Small intestine (tissue), 7 donors: Measurements from ENCODE around the gene SERPING1. TPM values are rescaled to one million over a fixed set of nuclear protein-coding genes. Genes with fewer than 3 reads are reported as not detected.

Source experiments
- DNase-seq, 2 donors: peaks; one replicate each; pipeline versions ENCODE4 v3.0.0 to v3.0.0-alpha.2; 2013
- FAIRE-seq: peaks from 2 replicates; lab custom pipeline; 2012; peaks lifted over from hg19 to GRCh38; lab: Jason Lieb, UNC
- H3K27ac ChIP-seq, 3 donors: one replicate each; pipeline ENCODE4 v1.5.1; 2013; ENCODE audit warnings: low read length in 2 of 3, mild to moderate bottlenecking in 2 of 3, control low read depth in 1 of 3, inconsistent platforms in 1 of 3, low read depth in 1 of 3, moderate library complexity in 1 of 3
- H3K27me3 ChIP-seq, 3 donors: one replicate each; pipeline ENCODE4 v1.6.1; 2013; ENCODE audit warnings: low read length in 3 of 3, inconsistent platforms in 1 of 3; ENCODE audit not compliant: control insufficient read depth in 3 of 3, insufficient read depth in 3 of 3
- H3K36me3 ChIP-seq, 3 donors: one replicate each; pipeline ENCODE4 v1.6.1; 2013; ENCODE audit warnings: low read length in 3 of 3, inconsistent platforms in 1 of 3, low read depth in 1 of 3, mild to moderate bottlenecking in 1 of 3, moderate library complexity in 1 of 3; ENCODE audit not compliant: control insufficient read depth in 3 of 3, insufficient read depth in 2 of 3
- H3K4me1 ChIP-seq, 3 donors: one replicate each; pipeline ENCODE4 v1.6.1; 2013; ENCODE audit warnings: low read length in 2 of 3, inconsistent platforms in 1 of 3, low read depth in 1 of 3, mild to moderate bottlenecking in 1 of 3, moderate library complexity in 1 of 3; ENCODE audit not compliant: control insufficient read depth in 3 of 3, insufficient read depth in 2 of 3
- H3K4me3 ChIP-seq, 3 donors: one replicate each; pipeline ENCODE4 v1.5.1; 2013; ENCODE audit warnings: low read length in 3 of 3, control low read depth in 1 of 3, inconsistent platforms in 1 of 3, low read depth in 1 of 3, mild to moderate bottlenecking in 1 of 3, moderate library complexity in 1 of 3
- H3K9me3 ChIP-seq, 2 donors: one replicate each; pipeline ENCODE4 v1.6.1; 2013; ENCODE audit warnings: low read depth in 1 of 2, low read length in 1 of 2; ENCODE audit not compliant: control insufficient read depth in 2 of 2, insufficient read depth in 1 of 2
- WGBS, 3 donors: extraction: QIAGEN DNeasy Blood & Tissue Kit; methylation state at CpG; one replicate each; pipeline ENCODE4 v1.1.7; 2013; 5-methylcytosine and 5-hydroxymethylcytosine counted together
- polyA plus RNA-seq, 4 donors: library from polyadenylated mRNA; stranded (reverse) in 3 of 4; unstranded in 1 of 4; fragments of 200-250 nt in 3 of 4; fragments of 120-200 nt in 1 of 4; gene quantifications; one replicate each; pipeline versions ENCODE4 v1.2.1 to v1.2.3, GENCODE V29; 2013
- donor health status: healthy with polysubstance abuse.
- donor health status: control.
- donor health status: control.
- donor health status: Bipolar disorder and iron deficiency.
- donor health status: healthy.

SERPING1 gene
- polyA plus RNA-seq, 4 donors: 5.4 to 201 (median 20.3) TPM

DNA sequence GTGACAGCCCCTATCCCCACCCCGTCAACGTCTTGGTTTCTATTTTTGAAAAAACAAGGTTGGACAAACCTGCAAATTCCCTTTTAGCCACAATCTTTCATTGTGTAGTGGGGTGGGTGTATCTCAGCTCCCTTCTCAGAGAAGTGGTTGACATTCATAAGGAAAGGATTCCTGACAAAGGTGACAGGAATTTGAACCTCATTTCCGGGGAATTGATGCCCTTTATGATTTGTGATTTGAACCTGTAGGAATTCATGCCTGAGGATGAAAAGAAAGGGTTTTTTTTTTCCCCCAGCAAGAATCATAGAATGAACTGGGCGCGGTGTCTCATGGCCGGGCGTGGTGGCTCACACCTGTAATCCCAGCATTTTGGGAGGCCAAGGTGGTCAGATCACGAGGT is 37.8 kb downstream of the SERPING1 start:
- peaks cover 0 to 18% (median 6%) of the 10 kb centered on the region in 3 donors for H3K4me1 ChIP-seq
- H3K36me3 ChIP-seq: peaks cover 0 to 2% (median 0%) of the 10 kb centered on the region in 3 donors
- H3K4me3 ChIP-seq: no peak overlapping the region
- DNase-seq (no peak), FAIRE-seq (no peak)
- no peak overlapping the region for H3K27ac ChIP-seq
- peaks cover 0 to 5% (median 0%) of the 10 kb centered on the region in 3 donors for H3K27me3 ChIP-seq
- WGBS, 3 donors: 55 to 80% (median 63%) methylated on average over 8 of the region's 8 CpGs
- no peaks in the 10 kb centered on the region for H3K9me3 ChIP-seq

DNA sequence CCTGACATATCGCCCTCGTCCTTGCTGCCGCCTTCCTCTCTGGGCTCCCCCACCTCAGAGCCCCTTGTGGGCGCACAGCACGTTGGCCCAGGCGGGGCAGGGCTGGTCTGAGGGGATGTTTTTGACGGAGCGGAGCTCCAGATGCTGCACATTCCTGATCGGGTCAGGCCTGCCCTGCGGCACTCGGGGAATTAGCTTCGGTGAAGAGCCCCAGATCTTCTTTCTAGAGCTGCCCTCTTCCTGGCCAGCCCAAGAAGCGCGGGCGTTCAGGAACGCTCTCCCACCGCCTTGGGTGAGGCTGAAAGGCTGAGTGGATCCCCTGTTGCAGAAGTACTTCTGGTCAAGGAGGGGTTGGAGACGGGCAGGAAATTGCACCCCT is 40.1 kb downstream of the SERPING1 start:
- FAIRE-seq: no peak
- H3K4me3 ChIP-seq: peak overlapping the region in 1 of 3 donors; percentile 89
- WGBS, 3 donors: 34 to 56% (median 55%) methylated on average over 18 of the region's 18 CpGs

DNA sequence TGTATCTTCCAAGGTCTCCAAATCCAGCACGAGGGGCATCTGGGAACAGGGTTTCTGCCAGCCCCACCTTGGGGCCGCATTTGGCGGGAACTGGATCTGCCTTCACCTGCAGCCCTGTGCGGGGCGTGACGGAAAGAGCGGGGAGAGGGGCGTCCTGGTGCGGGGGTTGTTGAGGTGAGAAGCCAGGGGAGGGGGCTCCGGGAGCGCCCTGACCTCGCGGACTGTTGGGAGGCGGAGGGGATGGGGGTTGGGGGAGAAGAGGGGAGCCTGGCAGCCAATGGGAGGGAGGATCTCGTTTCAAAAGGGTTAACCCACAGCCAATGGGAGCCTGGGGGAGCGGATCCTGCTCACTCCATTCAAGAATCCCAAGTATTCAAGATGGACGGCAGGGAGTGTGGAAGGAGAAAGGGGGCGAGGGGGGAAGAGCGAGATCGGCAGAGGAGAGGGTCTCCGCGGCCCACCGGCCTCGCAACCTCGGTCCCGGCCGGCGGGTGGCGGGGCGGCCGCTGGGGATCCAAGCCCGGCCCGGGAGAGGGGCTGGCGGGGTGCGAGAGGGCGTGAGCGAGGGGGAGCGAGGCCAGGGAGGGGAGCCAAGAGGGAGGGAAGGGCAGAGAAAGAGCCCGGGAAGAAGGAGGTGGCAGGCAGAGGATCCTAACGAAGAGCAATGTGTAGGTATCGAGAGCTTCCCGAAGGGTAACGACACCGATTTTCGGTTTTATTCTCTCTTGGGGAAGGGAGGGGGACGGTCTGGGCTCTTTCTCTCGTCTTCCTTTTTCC is 40.7 kb downstream of the SERPING1 start:
- Histone ChIP-seq H3K4me3 (peak overlapping the region; percentile 44 to 89 (median 50)), H3K9me3 (no peaks in the 10 kb centered on the region), H3K36me3 (peaks cover 0 to 7% (median 0%) of the 10 kb centered on the region in 3 donors), H3K4me1 (peaks cover 0 to 30% (median 6%) of the 10 kb centered on the region in 3 donors), H3K27me3 (peaks cover 0 to 5% (median 0%) of the 10 kb centered on the region in 3 donors), H3K27ac (peak overlapping the region in 2 of 3 donors; percentile 24 to 94)
- peak in 1 of 2 donors; percentile 87 for DNase-seq
- WGBS, 3 donors: 2 to 8% (median 6%) methylated on average over 36 to 47 of the region's 47 CpGs
- FAIRE-seq: no peak

More for the DNA sequence above, 40.1 kb downstream of the SERPING1 start:
- DNase-seq: no peak
- Histone ChIP-seq H3K9me3 (no peaks in the 10 kb centered on the region), H3K27me3 (peaks cover 0 to 5% (median 0%) of the 10 kb centered on the region in 3 donors), H3K27ac (peak overlapping the region in 1 of 3 donors; percentile 21), H3K36me3 (peaks cover 0 to 7% (median 0%) of the 10 kb centered on the region in 3 donors), H3K4me1 (peaks cover 0 to 30% (median 6%) of the 10 kb centered on the region in 3 donors)

DNA sequence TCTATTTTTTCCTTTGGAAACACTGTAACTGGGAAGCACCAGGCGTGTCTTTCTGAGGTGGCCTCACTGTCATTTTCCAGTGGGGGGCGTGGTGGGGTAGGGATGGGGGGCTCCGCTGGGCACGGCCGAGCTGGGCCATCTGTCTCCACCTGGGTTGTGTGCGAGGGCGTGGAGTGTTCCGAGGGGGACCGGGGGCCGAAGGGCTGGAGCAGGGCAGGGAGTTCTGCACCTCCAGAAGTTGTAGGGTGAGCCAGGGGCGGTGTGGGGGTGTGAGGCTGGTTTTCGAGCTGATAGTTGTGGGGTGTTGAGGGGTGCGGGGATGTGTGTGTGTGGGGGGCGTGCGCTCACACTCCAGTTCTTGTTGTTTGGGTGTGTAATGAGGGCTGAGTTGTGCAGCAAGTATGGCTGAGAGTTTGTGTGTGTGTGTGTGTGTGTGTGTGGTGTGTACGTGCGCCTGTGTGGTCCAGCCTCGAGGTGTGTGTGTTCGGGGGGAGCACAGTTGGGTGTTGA is 41.4 kb downstream of the SERPING1 start:
- DNase-seq (peak in 1 of 2 donors; percentile 39), FAIRE-seq (no peak)
- no peaks in the 10 kb centered on the region for H3K9me3 ChIP-seq
- H3K27me3 ChIP-seq: peaks cover 0 to 5% (median 0%) of the 10 kb centered on the region in 3 donors
- peak overlapping the region in 1 of 3 donors; percentile 94 for H3K27ac ChIP-seq
- WGBS, 3 donors: 3 to 5% (median 5%) methylated on average over 19 of the region's 19 CpGs
- peaks cover 0 to 7% (median 0%) of the 10 kb centered on the region in 3 donors for H3K36me3 ChIP-seq
- peak overlapping the region in 2 of 3 donors; percentile 44 to 89 for H3K4me3 ChIP-seq
- H3K4me1 ChIP-seq: peaks cover 0 to 30% (median 6%) of the 10 kb centered on the region in 3 donors

DNA sequence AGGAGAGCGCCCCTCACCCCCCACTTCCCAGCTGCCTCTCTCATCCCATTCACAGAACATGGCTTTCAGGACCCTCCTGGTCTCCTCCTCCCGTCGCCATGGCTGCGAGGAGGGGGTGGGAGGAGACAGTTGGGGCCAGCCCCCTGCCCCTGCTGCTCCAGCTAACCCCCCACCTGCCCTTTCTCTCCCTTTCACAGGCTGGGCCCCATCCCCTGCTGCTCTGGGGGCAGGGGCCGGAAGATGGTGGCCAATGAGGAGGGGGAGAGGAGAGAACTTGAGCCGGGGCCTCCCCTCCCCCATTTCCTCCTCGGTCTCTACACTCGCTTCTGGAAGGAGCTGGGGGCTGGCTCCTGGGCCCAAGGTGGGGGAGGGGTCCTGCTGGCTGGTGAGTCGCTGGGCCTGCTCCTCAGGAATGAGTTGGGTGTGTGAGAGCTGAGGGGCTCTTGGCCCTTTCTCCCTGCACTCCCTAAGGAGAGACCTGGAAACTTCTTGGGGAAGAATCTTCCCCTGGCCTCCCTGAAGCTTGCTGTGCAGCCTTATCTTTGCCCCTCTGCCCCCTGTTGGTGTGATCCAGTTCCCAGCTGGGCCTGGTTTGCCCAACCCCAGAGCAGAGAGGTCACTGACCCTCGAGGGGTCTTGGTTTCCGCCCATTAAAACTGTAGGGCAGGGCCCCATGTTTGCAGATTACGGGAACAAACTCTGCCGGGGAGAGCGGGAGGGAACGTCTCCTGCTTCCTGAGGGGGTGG is 42.0 kb downstream of the SERPING1 start:
- FAIRE-seq: no peak
- H3K27ac ChIP-seq: peak overlapping the region in 1 of 3 donors; percentile 94
- 17 to 41% (median 26%) methylated on average over 10 to 15 of the region's 15 CpGs for WGBS, 3 donors
- H3K36me3 ChIP-seq: peaks cover 0 to 7% (median 0%) of the 10 kb centered on the region in 3 donors
- H3K4me1 ChIP-seq: peaks cover 0 to 31% (median 6%) of the 10 kb centered on the region in 3 donors
- H3K4me3 ChIP-seq: peak overlapping the region in 1 of 3 donors; percentile 89
- peaks cover 0 to 4% (median 0%) of the 10 kb centered on the region in 3 donors for H3K27me3 ChIP-seq
- no peaks in the 10 kb centered on the region for H3K9me3 ChIP-seq
- peak in 1 of 2 donors; percentile 85 for DNase-seq

DNA sequence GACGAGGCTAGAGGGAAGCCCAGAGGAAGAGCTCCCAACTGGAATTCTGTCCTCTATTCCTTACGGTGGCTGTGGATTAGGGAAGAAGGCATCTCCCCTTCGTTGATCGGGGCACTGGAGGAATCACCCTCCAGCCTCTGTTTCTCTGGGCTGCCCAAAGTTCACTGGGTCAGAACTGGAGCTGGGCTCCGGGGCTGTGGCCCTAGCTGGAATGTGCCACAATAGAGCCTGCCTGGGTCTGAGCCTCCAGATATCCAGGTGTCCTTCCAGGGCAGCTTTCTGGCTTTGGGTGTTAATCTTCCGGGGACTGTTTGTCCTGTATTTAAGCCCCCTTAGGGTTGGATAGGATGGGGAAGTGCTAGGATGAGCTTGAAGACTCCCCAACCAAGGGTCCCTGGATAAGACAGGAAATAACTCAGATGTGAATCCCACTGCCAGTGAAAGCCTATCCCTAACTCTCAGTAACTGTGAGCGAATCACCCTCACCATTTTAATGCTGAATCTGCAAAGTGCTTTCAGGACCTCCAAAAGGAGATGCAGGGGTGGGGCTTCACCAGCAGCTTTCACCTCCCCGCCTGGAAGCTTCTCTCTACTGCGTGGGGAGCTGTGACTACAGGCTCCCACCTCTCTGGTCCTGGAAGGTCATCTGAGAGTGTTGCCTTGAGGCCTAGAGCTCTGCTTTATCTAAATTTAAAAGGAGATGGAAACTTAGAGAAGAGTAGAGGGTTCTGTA is 42.7 kb downstream of the SERPING1 start:
- H3K36me3 ChIP-seq: peaks cover 0 to 7% (median 0%) of the 10 kb centered on the region in 3 donors
- WGBS, 3 donors: 55 to 62% (median 61%) methylated on average over 9 of the region's 9 CpGs
- peak overlapping the region in 1 of 3 donors; percentile 94 for H3K27ac ChIP-seq
- H3K4me1 ChIP-seq: peaks cover 0 to 34% (median 6%) of the 10 kb centered on the region in 3 donors
- no peak for DNase-seq
- H3K9me3 ChIP-seq: no peaks in the 10 kb centered on the region
- no peak for FAIRE-seq
- H3K27me3 ChIP-seq: no peaks in the 10 kb centered on the region
- H3K4me3 ChIP-seq: peak overlapping the region in 1 of 3 donors; percentile 89

DNA sequence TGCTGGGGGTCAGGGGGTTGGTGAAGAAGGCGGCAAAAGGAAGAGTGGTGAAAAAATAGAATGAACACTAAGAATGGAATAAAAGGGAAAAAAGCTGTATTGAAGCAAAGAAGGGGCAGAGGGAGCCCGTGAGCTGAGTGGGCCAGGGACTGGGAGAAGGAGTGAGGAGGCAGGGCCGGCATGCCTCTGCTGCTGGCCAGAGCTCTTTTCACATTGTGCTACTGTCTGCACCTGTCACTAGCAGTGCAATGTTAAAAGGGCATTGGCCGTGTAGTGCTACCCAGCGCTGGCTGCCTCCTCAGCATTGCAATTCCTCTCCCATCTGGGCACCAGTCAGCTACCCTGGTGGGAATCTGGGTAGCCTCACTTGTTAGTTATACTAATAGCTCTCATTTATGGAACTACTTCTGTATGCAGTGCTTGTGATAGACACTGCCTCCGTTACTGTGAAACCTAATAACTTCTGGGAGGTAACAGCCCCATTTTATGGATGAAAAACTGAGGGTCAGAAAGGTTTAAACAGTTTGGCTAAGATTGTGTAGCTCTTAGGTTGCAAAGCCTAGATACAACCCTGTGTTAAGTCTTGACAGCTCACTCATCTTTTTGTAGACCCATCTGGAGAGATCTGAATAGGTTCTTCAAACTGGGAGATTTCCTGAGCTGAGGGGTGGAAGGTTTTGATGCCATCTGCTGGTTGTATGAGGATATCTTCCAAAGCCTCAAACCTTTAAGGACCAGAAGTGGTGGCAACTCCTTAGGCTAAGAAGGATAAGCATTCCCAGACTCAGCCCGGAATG is 43.7 kb downstream of the SERPING1 start:
- Histone ChIP-seq H3K27me3 (peaks cover 0 to 8% (median 8%) of the 10 kb centered on the region in 3 donors), H3K4me3 (no peak overlapping the region), H3K36me3 (peaks cover 0 to 7% (median 0%) of the 10 kb centered on the region in 3 donors), H3K27ac (peak overlapping the region in 1 of 3 donors; percentile 94), H3K9me3 (no peaks in the 10 kb centered on the region), H3K4me1 (peaks cover 0 to 42% (median 6%) of the 10 kb centered on the region in 3 donors)
- peak; percentile 51 to 58 for DNase-seq
- FAIRE-seq: no peak
- WGBS, 3 donors: 40 to 57% (median 56%) methylated on average over 7 of the region's 7 CpGs
